ENCODE data around the gene SOS1. TPM values are rescaled to one million over a fixed set of nuclear protein-coding genes. Genes with fewer than 3 reads are reported as not detected.

Gene SOS1
- total and polyA plus RNA-seq, 2 of the 13 experiments (the other 11 are each of a cell fraction or from before 2014, with no cell fraction given), result 20.8 to 60.4 TPM

DNA sequence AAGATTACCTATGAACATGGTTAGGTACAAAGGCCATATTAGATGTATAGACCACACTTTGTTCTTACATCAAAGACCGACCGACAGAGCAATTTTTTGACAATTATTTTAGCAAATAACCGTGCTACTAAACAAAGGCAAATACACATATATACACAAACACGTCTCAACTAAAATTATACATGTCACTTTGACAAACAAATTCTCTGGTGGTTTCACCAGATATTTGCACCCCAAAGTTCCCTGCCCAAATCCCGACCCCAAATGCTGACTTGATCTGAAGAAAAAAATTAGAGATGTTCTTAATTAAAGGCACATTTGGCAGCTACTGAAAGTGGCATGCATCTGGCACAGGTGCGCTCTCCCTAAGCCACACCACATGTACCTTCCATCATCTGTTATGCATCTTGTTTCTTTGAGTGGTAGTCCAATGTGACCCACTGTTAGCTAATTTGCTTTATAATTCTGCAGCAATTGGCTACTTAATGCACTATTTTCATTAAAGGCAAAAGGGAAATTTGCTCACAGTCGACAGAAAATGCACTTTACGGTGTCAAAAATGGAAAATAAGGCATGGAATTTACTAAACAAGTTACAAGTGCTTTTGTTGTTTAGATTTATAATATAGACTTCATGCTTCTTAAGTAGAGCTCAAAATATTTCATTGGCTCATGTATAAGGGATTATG, 139.0 kb downstream of the SOS1 start (continued):
- TF ChIP-seq, protein P1, sequence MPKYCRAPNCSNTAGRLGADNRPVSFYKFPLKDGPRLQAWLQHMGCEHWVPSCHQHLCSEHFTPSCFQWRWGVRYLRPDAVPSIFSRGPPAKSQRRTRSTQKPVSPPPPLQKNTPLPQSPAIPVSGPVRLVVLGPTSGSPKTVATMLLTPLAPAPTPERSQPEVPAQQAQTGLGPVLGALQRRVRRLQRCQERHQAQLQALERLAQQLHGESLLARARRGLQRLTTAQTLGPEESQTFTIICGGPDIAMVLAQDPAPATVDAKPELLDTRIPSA (CRISPR knock-in tag; IDR thresholded peaks at IDR 0.05; ENCODE audit: borderline replicate concordance), result no peak; the same call in 1 of the 2 replicates
- TF ChIP-seq, protein P2, sequence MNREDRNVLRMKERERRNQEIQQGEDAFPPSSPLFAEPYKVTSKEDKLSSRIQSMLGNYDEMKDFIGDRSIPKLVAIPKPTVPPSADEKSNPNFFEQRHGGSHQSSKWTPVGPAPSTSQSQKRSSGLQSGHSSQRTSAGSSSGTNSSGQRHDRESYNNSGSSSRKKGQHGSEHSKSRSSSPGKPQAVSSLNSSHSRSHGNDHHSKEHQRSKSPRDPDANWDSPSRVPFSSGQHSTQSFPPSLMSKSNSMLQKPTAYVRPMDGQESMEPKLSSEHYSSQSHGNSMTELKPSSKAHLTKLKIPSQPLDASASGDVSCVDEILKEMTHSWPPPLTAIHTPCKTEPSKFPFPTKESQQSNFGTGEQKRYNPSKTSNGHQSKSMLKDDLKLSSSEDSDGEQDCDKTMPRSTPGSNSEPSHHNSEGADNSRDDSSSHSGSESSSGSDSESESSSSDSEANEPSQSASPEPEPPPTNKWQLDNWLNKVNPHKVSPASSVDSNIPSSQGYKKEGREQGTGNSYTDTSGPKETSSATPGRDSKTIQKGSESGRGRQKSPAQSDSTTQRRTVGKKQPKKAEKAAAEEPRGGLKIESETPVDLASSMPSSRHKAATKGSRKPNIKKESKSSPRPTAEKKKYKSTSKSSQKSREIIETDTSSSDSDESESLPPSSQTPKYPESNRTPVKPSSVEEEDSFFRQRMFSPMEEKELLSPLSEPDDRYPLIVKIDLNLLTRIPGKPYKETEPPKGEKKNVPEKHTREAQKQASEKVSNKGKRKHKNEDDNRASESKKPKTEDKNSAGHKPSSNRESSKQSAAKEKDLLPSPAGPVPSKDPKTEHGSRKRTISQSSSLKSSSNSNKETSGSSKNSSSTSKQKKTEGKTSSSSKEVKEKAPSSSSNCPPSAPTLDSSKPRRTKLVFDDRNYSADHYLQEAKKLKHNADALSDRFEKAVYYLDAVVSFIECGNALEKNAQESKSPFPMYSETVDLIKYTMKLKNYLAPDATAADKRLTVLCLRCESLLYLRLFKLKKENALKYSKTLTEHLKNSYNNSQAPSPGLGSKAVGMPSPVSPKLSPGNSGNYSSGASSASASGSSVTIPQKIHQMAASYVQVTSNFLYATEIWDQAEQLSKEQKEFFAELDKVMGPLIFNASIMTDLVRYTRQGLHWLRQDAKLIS (CRISPR knock-in tag; IDR thresholded peaks at IDR 0.05), result no peak
- TF ChIP-seq, protein P3, sequence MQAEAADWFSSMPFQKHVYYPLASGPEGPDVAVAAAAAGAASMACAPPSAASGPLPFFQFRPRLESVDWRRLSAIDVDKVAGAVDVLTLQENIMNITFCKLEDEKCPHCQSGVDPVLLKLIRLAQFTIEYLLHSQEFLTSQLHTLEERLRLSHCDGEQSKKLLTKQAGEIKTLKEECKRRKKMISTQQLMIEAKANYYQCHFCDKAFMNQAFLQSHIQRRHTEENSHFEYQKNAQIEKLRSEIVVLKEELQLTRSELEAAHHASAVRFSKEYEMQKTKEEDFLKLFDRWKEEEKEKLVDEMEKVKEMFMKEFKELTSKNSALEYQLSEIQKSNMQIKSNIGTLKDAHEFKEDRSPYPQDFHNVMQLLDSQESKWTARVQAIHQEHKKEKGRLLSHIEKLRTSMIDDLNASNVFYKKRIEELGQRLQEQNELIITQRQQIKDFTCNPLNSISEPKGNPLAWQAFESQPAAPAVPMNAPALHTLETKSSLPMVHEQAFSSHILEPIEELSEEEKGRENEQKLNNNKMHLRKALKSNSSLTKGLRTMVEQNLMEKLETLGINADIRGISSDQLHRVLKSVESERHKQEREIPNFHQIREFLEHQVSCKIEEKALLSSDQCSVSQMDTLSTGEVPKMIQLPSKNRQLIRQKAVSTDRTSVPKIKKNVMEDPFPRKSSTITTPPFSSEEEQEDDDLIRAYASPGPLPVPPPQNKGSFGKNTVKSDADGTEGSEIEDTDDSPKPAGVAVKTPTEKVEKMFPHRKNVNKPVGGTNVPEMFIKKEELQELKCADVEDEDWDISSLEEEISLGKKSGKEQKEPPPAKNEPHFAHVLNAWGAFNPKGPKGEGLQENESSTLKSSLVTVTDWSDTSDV (CRISPR knock-in tag; IDR thresholded peaks at IDR 0.05), result no peak
- TF ChIP-seq, protein P4, sequence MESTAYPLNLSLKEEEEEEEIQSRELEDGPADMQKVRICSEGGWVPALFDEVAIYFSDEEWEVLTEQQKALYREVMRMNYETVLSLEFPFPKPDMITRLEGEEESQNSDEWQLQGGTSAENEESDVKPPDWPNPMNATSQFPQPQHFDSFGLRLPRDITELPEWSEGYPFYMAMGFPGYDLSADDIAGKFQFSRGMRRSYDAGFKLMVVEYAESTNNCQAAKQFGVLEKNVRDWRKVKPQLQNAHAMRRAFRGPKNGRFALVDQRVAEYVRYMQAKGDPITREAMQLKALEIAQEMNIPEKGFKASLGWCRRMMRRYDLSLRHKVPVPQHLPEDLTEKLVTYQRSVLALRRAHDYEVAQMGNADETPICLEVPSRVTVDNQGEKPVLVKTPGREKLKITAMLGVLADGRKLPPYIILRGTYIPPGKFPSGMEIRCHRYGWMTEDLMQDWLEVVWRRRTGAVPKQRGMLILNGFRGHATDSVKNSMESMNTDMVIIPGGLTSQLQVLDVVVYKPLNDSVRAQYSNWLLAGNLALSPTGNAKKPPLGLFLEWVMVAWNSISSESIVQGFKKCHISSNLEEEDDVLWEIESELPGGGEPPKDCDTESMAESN (CRISPR knock-in tag; conservative IDR thresholded peaks at IDR 0.05), result no peak
- peak; percentile 91; the same call in 1 of the 2 replicates for TF ChIP-seq HMG20A (CRISPR knock-in tag; IDR thresholded peaks at IDR 0.05; ENCODE audit: borderline replicate concordance)
- 0 out of 2 replicates have a peak, but pooled peaks have one; percentile 20 for TF ChIP-seq HOXD1 (CRISPR knock-in tag; IDR thresholded peaks at IDR 0.05)
- no peak for TF ChIP-seq CBX1 (IDR thresholded peaks at IDR 0.05; ENCODE audit: low read depth)
- TF ChIP-seq PPARG (CRISPR knock-in tag; conservative IDR thresholded peaks at IDR 0.05), result peak; percentile 80
- TF ChIP-seq, protein P5, sequence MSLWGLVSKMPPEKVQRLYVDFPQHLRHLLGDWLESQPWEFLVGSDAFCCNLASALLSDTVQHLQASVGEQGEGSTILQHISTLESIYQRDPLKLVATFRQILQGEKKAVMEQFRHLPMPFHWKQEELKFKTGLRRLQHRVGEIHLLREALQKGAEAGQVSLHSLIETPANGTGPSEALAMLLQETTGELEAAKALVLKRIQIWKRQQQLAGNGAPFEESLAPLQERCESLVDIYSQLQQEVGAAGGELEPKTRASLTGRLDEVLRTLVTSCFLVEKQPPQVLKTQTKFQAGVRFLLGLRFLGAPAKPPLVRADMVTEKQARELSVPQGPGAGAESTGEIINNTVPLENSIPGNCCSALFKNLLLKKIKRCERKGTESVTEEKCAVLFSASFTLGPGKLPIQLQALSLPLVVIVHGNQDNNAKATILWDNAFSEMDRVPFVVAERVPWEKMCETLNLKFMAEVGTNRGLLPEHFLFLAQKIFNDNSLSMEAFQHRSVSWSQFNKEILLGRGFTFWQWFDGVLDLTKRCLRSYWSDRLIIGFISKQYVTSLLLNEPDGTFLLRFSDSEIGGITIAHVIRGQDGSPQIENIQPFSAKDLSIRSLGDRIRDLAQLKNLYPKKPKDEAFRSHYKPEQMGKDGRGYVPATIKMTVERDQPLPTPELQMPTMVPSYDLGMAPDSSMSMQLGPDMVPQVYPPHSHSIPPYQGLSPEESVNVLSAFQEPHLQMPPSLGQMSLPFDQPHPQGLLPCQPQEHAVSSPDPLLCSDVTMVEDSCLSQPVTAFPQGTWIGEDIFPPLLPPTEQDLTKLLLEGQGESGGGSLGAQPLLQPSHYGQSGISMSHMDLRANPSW (CRISPR knock-in tag; IDR thresholded peaks at IDR 0.05; ENCODE audit: borderline replicate concordance), result peak; percentile 15; the same call in 1 of the 2 replicates
- peak; percentile 21 for TF ChIP-seq PHF5A (CRISPR knock-in tag; IDR thresholded peaks at IDR 0.05; ENCODE audit: low read depth, unreplicated experiment)
- TF ChIP-seq RCOR2 (CRISPR knock-in tag; IDR thresholded peaks at IDR 0.05), result peak; percentile 69
- TF ChIP-seq GATA4 (IDR thresholded peaks at IDR 0.05; ENCODE audit: borderline replicate concordance, low read depth), result no peak
- TF ChIP-seq, protein P6, sequence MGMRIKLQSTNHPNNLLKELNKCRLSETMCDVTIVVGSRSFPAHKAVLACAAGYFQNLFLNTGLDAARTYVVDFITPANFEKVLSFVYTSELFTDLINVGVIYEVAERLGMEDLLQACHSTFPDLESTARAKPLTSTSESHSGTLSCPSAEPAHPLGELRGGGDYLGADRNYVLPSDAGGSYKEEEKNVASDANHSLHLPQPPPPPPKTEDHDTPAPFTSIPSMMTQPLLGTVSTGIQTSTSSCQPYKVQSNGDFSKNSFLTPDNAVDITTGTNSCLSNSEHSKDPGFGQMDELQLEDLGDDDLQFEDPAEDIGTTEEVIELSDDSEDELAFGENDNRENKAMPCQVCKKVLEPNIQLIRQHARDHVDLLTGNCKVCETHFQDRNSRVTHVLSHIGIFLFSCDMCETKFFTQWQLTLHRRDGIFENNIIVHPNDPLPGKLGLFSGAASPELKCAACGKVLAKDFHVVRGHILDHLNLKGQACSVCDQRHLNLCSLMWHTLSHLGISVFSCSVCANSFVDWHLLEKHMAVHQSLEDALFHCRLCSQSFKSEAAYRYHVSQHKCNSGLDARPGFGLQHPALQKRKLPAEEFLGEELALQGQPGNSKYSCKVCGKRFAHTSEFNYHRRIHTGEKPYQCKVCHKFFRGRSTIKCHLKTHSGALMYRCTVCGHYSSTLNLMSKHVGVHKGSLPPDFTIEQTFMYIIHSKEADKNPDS (CRISPR knock-in tag; IDR thresholded peaks at IDR 0.05), result 0 out of 2 replicates have a peak, but pooled peaks have one; percentile 13

Data from HepG2 (cell line).